Vagina (tissue), 2 donors: ENCODE data around the gene SUSD1.

Experiments
- POLR2AphosphoS5 ChIP-seq, 2 donors: sonication (generic); formaldehyde crosslinking; IDR thresholded peaks; one replicate each; pipeline ENCODE4 v1.9.0; 2017; ENCODE audit warnings: antibody characterized with exemption in 2 of 2, mild to moderate bottlenecking in 2 of 2, low read depth in 1 of 2; ENCODE audit not compliant: insufficient read depth in 1 of 2
- TF ChIP-seq, protein P1 (sequence below), 3 experiments: fragments of 450-650 bp in 2 of 3; fragments of 200-600 bp in 1 of 3; sonication (generic) in 1 of 3; IDR thresholded peaks; one replicate each; pipeline ENCODE4 v1.5.1; 2017 to 2019; ENCODE audit warnings: antibody characterized with exemption in 3 of 3, mild to moderate bottlenecking in 2 of 3, moderate library complexity in 2 of 3

GRCh38 chr9:112200711-112201110 lies 25.6 kb upstream of the SUSD1 start:
- TF ChIP-seq, protein P1, sequence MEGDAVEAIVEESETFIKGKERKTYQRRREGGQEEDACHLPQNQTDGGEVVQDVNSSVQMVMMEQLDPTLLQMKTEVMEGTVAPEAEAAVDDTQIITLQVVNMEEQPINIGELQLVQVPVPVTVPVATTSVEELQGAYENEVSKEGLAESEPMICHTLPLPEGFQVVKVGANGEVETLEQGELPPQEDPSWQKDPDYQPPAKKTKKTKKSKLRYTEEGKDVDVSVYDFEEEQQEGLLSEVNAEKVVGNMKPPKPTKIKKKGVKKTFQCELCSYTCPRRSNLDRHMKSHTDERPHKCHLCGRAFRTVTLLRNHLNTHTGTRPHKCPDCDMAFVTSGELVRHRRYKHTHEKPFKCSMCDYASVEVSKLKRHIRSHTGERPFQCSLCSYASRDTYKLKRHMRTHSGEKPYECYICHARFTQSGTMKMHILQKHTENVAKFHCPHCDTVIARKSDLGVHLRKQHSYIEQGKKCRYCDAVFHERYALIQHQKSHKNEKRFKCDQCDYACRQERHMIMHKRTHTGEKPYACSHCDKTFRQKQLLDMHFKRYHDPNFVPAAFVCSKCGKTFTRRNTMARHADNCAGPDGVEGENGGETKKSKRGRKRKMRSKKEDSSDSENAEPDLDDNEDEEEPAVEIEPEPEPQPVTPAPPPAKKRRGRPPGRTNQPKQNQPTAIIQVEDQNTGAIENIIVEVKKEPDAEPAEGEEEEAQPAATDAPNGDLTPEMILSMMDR (IDR thresholded peaks at IDR 0.05): no peak
- TF ChIP-seq POLR2AphosphoS5 (IDR thresholded peaks at IDR 0.05; ENCODE audit: insufficient read depth in 1 of 2, low read depth in 1 of 2): no peak
